H54 (cell line): ENCODE data around the gene FAM187B.

ENCODE experiments used
- DNase-seq: peaks from one replicate; pipeline ENCODE4 v3.0.0; 2011; ENCODE audit warnings: low spot score, mixed read lengths; ENCODE audit not compliant: insufficient read length
- FAIRE-seq: peaks from 3 replicates; lab custom pipeline; 2011; peaks lifted over from hg19 to GRCh38; lab: Jason Lieb, UNC
- POLR2A ChIP-seq: IDR thresholded peaks from 2 replicates; pipeline ENCODE4 v1.6.1; 2011; ENCODE audit warnings: low read depth, mild to moderate bottlenecking, low read length

FAM187B gene

GRCh38 chr19:35266520-35267352, 38.2 kb upstream of the FAM187B start:
- no peak for FAIRE-seq
- no peak for DNase-seq
- TF ChIP-seq POLR2A: no peak

- no peak for DNase-seq
- TF ChIP-seq POLR2A: no peak
- FAIRE-seq: no peak
Measured at GRCh38 chr19:35265900-35266519, 37.5 kb upstream of the FAM187B start.

- DNase-seq (no peak), FAIRE-seq (no peak)
- no peak for TF ChIP-seq POLR2A
Measured at GRCh38 chr19:35265126-35265899, 36.8 kb upstream of the FAM187B start.

- no peak for TF ChIP-seq POLR2A
- DNase-seq (no peak), FAIRE-seq (no peak)
Measured at GRCh38 chr19:35264268-35265125, 36.0 kb upstream of the FAM187B start.

- FAIRE-seq (no peak), DNase-seq (peak; percentile 71)
- no peak for TF ChIP-seq POLR2A
Measured at GRCh38 chr19:35262101-35262761, 33.7 kb upstream of the FAM187B start.

GRCh38 chr19:35261356-35262100, 33.0 kb upstream of the FAM187B start:
- no peak for FAIRE-seq
- no peak for TF ChIP-seq POLR2A
- no peak for DNase-seq

- TF ChIP-seq POLR2A: no peak
- DNase-seq: no peak
- FAIRE-seq: no peak
Measured at GRCh38 chr19:35260694-35261304, 32.3 kb upstream of the FAM187B start.

GRCh38 chr19:35257113-35257461, 28.5 kb upstream of the FAM187B start:
- DNase-seq (no peak), FAIRE-seq (no peak)
- TF ChIP-seq POLR2A: no peak

GRCh38 chr19:35256566-35256965, 28.0 kb upstream of the FAM187B start:
- TF ChIP-seq POLR2A: no peak
- no peak for FAIRE-seq
- DNase-seq: no peak

GRCh38 chr19:35254341-35255297, 26.1 kb upstream of the FAM187B start:
- no peak for TF ChIP-seq POLR2A
- DNase-seq: no peak
- no peak for FAIRE-seq
